Endothelial cell (in vitro differentiated cells): ENCODE data around the gene SNX32. TPM values are rescaled to one million over a fixed set of nuclear protein-coding genes. Genes with fewer than 3 reads are reported as not detected.
A peak's percentile ranks its signal among the peaks of the same experiment; 100 is the strongest.

ENCODE experiments used
- DNase-seq: peaks from one replicate; pipeline ENCODE4 v3.0.0; 2021; ENCODE audit warnings: low spot score
- H3K27ac Mint-ChIP-seq: one replicate; pipeline ENCODE4 v1.8.0; 2021; ENCODE audit warnings: mixed read lengths, inconsistent platforms; ENCODE audit not compliant: unreplicated experiment
- H3K27me3 Mint-ChIP-seq: one replicate; pipeline ENCODE4 v1.8.0; 2021; ENCODE audit warnings: mild to moderate bottlenecking, moderate library complexity, mixed read lengths, inconsistent platforms; ENCODE audit not compliant: unreplicated experiment
- H3K36me3 Mint-ChIP-seq: one replicate; pipeline ENCODE4 v1.8.0; 2021; ENCODE audit warnings: mild to moderate bottlenecking, low read depth, mixed read lengths, inconsistent platforms; ENCODE audit not compliant: unreplicated experiment
- H3K4me1 Mint-ChIP-seq: one replicate; pipeline ENCODE4 v1.8.0; 2021; ENCODE audit warnings: mild to moderate bottlenecking, mixed read lengths, inconsistent platforms; ENCODE audit not compliant: unreplicated experiment
- H3K4me3 Mint-ChIP-seq: one replicate; pipeline ENCODE4 v1.8.0; 2021; ENCODE audit warnings: mild to moderate bottlenecking, mixed read lengths, inconsistent platforms; ENCODE audit not compliant: unreplicated experiment
- H3K9me3 Mint-ChIP-seq: one replicate; pipeline ENCODE4 v1.8.0; 2021; ENCODE audit warnings: mixed read lengths, inconsistent platforms; ENCODE audit not compliant: unreplicated experiment
- CTCF ChIP-seq: fragments of 200-600 bp; sonication (generic); IDR thresholded peaks from one replicate; pipeline ENCODE4 v1.5.0; 2021; ENCODE audit warnings: antibody characterized with exemption; ENCODE audit not compliant: unreplicated experiment
- total RNA-seq: library from RNA; stranded (reverse); fragmentation: NEBNext Ultra II Directional; extraction: Animal tissue kit (Norgen Biotek cat#: 25700); gene quantifications from one replicate; pipeline ENCODE4 v1.2.1, GENCODE V29; 2021; ENCODE audit not compliant: unreplicated experiment

The SNX32 gene
- total RNA-seq, 1 donor from 2014 or later, result 1.2 TPM

DNA sequence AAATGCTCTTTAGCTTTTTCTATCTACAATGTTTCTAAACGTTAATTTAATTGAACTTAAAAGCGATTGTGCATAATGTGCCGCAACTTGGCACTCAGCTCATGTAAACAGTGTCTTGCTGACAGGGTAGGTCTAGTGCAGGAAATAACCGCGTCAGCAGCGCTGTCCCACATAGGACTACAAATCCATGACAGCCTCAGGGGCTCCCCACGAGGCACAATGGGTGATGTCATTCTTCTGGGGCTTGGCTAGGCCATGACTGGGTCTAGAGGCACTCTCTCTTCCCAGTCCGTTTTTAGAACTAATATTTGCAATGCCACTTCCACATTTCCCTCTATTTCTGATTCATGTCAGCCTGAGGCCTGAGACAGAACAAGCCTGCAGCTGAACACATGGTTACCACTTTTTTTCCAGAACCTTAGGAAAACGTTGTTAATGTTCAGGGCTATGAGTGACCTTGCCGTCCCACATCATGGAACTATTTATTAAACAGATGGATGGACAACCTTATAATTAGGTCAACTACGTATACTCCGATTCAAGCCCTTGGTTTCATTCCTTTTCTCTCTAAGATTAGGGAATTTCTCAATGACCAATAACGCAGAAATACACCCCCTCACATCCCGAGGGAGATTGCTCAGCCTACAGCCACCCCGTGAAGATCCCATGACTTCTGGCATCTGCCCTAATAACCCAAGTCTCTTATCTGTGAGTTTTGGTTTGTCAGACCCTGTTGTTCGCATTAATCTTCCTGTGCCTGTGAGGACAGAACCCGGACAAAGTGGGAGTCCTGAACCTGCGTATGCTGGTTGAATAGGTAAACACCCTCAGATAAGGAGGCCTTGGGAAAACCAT is 19.4 kb upstream of the SNX32 start:
- Mint-ChIP-seq H3K36me3 (no peaks in the 10 kb centered on the region), H3K27ac (no peak overlapping the region), H3K9me3 (no peaks in the 10 kb centered on the region), H3K4me3 (no peak overlapping the region), H3K4me1 (no peaks in the 10 kb centered on the region), H3K27me3 (peaks cover 6% of the 10 kb centered on the region)
- TF ChIP-seq CTCF, result no peak
- DNase-seq, result no peak

DNA sequence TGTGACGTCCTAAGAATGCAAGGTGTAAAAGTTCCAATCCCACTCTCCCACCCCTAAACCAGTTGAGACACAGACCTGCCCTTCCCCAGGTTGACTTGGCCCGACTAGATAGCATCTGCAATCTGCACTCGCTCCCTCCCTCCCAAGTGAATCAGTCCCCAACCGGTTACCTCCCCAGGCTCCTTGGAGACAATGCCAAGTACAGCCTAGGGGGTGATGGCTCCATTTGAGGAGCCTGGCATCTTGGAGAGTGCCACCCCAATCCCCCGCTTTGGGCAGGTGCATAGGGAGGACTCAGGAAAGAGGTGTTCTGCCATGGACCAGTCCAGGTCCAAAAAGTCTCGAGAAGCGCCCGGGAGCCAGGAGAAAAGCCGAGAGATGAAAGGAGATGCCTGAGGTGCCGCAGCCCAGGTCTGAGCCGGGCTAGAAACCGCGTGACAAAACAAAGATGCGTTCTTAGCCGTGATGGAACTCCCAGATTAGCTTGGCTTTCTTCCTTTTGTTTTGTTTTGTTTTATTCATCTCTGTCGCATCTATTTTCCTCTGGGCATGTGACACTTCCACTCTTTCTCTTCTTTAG is 18.7 kb upstream of the SNX32 start:
- Mint-ChIP-seq H3K9me3 (no peaks in the 10 kb centered on the region), H3K27ac (no peak overlapping the region), H3K4me3 (no peak overlapping the region), H3K4me1 (no peaks in the 10 kb centered on the region), H3K27me3 (peaks cover 6% of the 10 kb centered on the region), H3K36me3 (no peaks in the 10 kb centered on the region)
- TF ChIP-seq CTCF, result no peak
- no peak for DNase-seq

GRCh38 chr11:65816696-65817095 is 17.1 kb upstream of the SNX32 start:
- Mint-ChIP-seq H3K27ac (no peak overlapping the region), H3K4me3 (no peak overlapping the region), H3K36me3 (no peaks in the 10 kb centered on the region), H3K27me3 (peaks cover 3% of the 10 kb centered on the region), H3K4me1 (no peaks in the 10 kb centered on the region), H3K9me3 (no peaks in the 10 kb centered on the region)
- DNase-seq, result no peak
- TF ChIP-seq CTCF, result no peak

DNA sequence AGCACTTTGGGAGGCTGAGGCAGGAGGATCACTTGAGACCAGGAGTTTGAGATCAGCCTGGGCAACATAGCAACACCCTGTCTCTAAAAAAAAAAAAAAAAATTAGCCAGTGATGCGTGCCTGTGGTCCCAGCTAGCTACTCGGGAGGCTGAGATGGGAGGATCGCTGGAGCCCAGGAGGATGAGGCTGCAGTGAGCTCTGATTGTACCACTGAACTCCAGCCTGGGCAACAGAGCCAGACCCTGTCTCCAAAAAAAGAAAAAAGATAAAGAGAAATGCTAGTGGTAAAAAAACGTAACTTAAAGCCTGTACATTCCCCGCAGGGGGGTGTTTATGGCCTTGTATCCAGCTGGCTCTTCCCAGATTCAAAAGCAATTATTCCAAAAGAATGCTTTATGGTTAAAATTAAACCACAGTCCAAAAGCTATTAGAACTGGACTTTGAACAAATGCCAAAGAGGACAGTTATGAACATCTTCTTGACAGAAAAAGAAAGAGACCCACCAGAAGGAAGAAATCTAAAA is 16.4 kb upstream of the SNX32 start:
- Mint-ChIP-seq H3K27me3 (peaks cover 3% of the 10 kb centered on the region), H3K36me3 (no peaks in the 10 kb centered on the region), H3K27ac (no peak overlapping the region), H3K9me3 (no peaks in the 10 kb centered on the region), H3K4me1 (no peaks in the 10 kb centered on the region), H3K4me3 (peak overlapping the region; percentile 82)
- no peak for DNase-seq
- no peak for TF ChIP-seq CTCF
